HEK293 (cell line): ENCODE measurements around the gene CAB39L.

ENCODE experiments used
- CTCF ChIA-PET: fragments of 350-600 bp; formaldehyde crosslinking; extraction: SDS; loops from one replicate; lab custom pipeline; 2021; ENCODE audit warnings: antibody characterized with exemption; lab: Yijun Ruan, JAX
- POLR2A ChIA-PET: fragments of 300-600 bp; formaldehyde crosslinking; extraction: SDS; loops from one replicate; lab custom pipeline; 2020; ENCODE audit warnings: antibody characterized with exemption, inconsistent platforms; lab: Yijun Ruan, JAX
- H3K27ac ChIP-seq: fragments of 200-500 bp; sonication (Bioruptor generic); 2 replicates; pipeline ENCODE4 v1.5.1; 2014; ENCODE audit warnings: low read depth, low read length, control low read depth, inconsistent platforms; ENCODE audit errors: extremely low read depth
- H3K36me3 ChIP-seq, 2 experiments: fragments of 200-500 bp in 1 of 2; sonication (Bioruptor generic) in 1 of 2; 1 replicate in 1 of 2; 2 replicates in 1 of 2; pipeline ENCODE4 v1.5.1; 2014 to 2017; ENCODE audit warnings: inconsistent platforms in 2 of 2, low read length in 2 of 2; ENCODE audit not compliant: control insufficient read depth in 2 of 2, insufficient read depth in 1 of 2
- H3K4me1 ChIP-seq: fragments of 200-500 bp; sonication (Bioruptor generic); 2 replicates; pipeline ENCODE4 v1.5.1; 2014; ENCODE audit warnings: mild to moderate bottlenecking, low read length, inconsistent platforms; ENCODE audit not compliant: control insufficient read depth, insufficient read depth
- H3K4me3 ChIP-seq: 2 replicates; pipeline ENCODE4 v1.5.1; 2011; ENCODE audit warnings: low read depth, mild to moderate bottlenecking, control low read depth, low read length, moderate library complexity
- H3K9me3 ChIP-seq: fragments of 200-500 bp; sonication (Bioruptor generic); 2 replicates; pipeline ENCODE4 v1.5.1; 2014; ENCODE audit warnings: low read depth, low read length, inconsistent platforms; ENCODE audit not compliant: control insufficient read depth, insufficient read depth
- AEBP2 ChIP-seq: fragments of 450-650 bp; formaldehyde crosslinking; IDR thresholded peaks from 2 replicates; pipeline ENCODE4 v1.5.1; 2016; ENCODE audit warnings: missing biosample characterization, missing genetic modification characterization, borderline replicate concordance
- EGR2 ChIP-seq: fragments of 450-650 bp; formaldehyde crosslinking; IDR thresholded peaks from 2 replicates; pipeline ENCODE4 v1.5.1; 2016; ENCODE audit warnings: low read depth, missing biosample characterization, missing genetic modification characterization
- FEZF1 ChIP-seq: fragments of 450-650 bp; formaldehyde crosslinking; IDR thresholded peaks from 2 replicates; pipeline ENCODE4 v1.5.1; 2016; ENCODE audit warnings: missing biosample characterization, missing genetic modification characterization
- GLIS2 ChIP-seq: fragments of 450-650 bp; formaldehyde crosslinking; IDR thresholded peaks from 2 replicates; pipeline ENCODE4 v1.5.1; 2016; ENCODE audit warnings: missing biosample characterization, missing genetic modification characterization
- KLF16 ChIP-seq: fragments of 450-650 bp; formaldehyde crosslinking; IDR thresholded peaks from 2 replicates; pipeline ENCODE4 v1.5.1; 2017; ENCODE audit warnings: missing biosample characterization, missing genetic modification characterization
- REPIN1 ChIP-seq: fragments of 450-650 bp; formaldehyde crosslinking; IDR thresholded peaks from 2 replicates; pipeline ENCODE4 v1.5.1; 2017; ENCODE audit warnings: missing biosample characterization, missing genetic modification characterization, low read depth
- SP2 ChIP-seq: fragments of 450-650 bp; formaldehyde crosslinking; IDR thresholded peaks from 2 replicates; pipeline ENCODE4 v1.5.1; 2016; ENCODE audit warnings: missing biosample characterization, missing genetic modification characterization
- TSHZ1 ChIP-seq: fragments of 450-650 bp; formaldehyde crosslinking; IDR thresholded peaks from 2 replicates; pipeline ENCODE4 v1.5.1; 2016; ENCODE audit warnings: missing biosample characterization, missing genetic modification characterization, borderline replicate concordance
- ZNF140 ChIP-seq: fragments of 450-650 bp; formaldehyde crosslinking; IDR thresholded peaks from 2 replicates; pipeline ENCODE4 v1.5.1; 2016; ENCODE audit warnings: missing biosample characterization, missing genetic modification characterization
- ZNF2 ChIP-seq: fragments of 450-650 bp; formaldehyde crosslinking; IDR thresholded peaks from 2 replicates; pipeline ENCODE4 v1.5.1; 2016; ENCODE audit warnings: missing biosample characterization, missing genetic modification characterization
- ZNF214 ChIP-seq: fragments of 450-650 bp; formaldehyde crosslinking; IDR thresholded peaks from 2 replicates; pipeline ENCODE4 v1.5.1; 2017; ENCODE audit warnings: missing biosample characterization, mild to moderate bottlenecking, missing genetic modification characterization, borderline replicate concordance
- ZNF248 ChIP-seq: fragments of 450-650 bp; formaldehyde crosslinking; IDR thresholded peaks from 2 replicates; pipeline ENCODE4 v1.5.1; 2017; ENCODE audit warnings: missing biosample characterization, missing genetic modification characterization
- ZNF274 ChIP-seq, 2 experiments: fragments of 200-500 bp in 1 of 2; fragments of 450-650 bp in 1 of 2; sonication (Bioruptor generic) in 1 of 2; formaldehyde crosslinking in 1 of 2; IDR thresholded peaks; 2 replicates each; pipeline versions ENCODE4 v1.5.1 to v1.6.1; 2014 to 2016; ENCODE audit warnings: borderline replicate concordance in 1 of 2, inconsistent platforms in 1 of 2, low read length in 1 of 2, missing biosample characterization in 1 of 2, missing genetic modification characterization in 1 of 2
- ZNF549 ChIP-seq: fragments of 450-650 bp; IDR thresholded peaks from 2 replicates; pipeline ENCODE4 v1.5.1; 2018; ENCODE audit warnings: missing biosample characterization, missing genetic modification characterization, mild to moderate bottlenecking, inconsistent platforms, moderate library complexity
- ZNF658 ChIP-seq: fragments of 450-650 bp; formaldehyde crosslinking; IDR thresholded peaks from 2 replicates; pipeline ENCODE4; 2016; ENCODE audit warnings: missing biosample characterization, missing genetic modification characterization
- ZNF707 ChIP-seq: fragments of 450-650 bp; formaldehyde crosslinking; IDR thresholded peaks from 2 replicates; pipeline ENCODE4 v1.5.1; 2016; ENCODE audit warnings: missing biosample characterization, missing genetic modification characterization
- ZSCAN16 ChIP-seq: fragments of 450-650 bp; formaldehyde crosslinking; IDR thresholded peaks from 2 replicates; pipeline ENCODE4 v1.5.1; 2016; ENCODE audit warnings: missing biosample characterization, missing genetic modification characterization
- TF ChIP-seq, protein P1 (sequence below): fragments of 450-650 bp; formaldehyde crosslinking; IDR thresholded peaks from 2 replicates; pipeline ENCODE4; 2016; ENCODE audit warnings: missing biosample characterization, missing genetic modification characterization
- TF ChIP-seq, protein P2 (sequence below): fragments of 450-650 bp; formaldehyde crosslinking; IDR thresholded peaks from 2 replicates; pipeline ENCODE4 v1.5.1; 2017; ENCODE audit warnings: missing biosample characterization, missing genetic modification characterization
- TF ChIP-seq, protein P3 (sequence below): fragments of 450-650 bp; formaldehyde crosslinking; conservative IDR thresholded peaks from 2 replicates; pipeline ENCODE4 v1.5.1; 2016; ENCODE audit warnings: low read depth, missing biosample characterization, missing genetic modification characterization
- TF ChIP-seq, protein P4 (sequence below): fragments of 450-650 bp; formaldehyde crosslinking; IDR thresholded peaks from 2 replicates; pipeline ENCODE4 v1.5.0; 2017; ENCODE audit warnings: missing biosample characterization, missing genetic modification characterization, borderline replicate concordance

CAB39L gene

DNA sequence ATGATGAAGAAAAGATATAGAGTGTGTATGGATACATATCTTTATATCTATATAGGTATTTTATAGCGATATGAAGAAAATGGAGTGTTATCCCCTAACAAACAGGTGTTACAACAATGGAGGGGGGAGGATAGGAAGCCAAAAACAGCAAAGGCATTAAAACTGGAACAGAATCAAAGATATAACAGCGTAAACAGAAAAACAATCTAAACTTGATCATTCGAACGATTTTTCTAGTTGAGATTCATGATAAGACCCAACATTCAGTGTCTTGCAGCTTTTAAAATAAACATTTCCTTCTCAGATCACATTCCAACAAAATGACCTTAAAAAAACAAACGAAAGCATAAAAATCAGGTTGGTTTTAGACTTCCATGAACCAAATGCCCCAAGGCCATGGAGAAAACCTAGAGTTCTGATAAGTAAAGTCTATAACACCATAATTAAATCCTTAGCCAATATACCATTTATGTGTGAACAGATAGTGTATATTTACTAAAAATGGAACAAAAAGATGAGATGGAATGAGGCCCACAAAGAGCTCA is 55.7 kb downstream of the CAB39L start (continued):
- TF ChIP-seq, protein P1, sequence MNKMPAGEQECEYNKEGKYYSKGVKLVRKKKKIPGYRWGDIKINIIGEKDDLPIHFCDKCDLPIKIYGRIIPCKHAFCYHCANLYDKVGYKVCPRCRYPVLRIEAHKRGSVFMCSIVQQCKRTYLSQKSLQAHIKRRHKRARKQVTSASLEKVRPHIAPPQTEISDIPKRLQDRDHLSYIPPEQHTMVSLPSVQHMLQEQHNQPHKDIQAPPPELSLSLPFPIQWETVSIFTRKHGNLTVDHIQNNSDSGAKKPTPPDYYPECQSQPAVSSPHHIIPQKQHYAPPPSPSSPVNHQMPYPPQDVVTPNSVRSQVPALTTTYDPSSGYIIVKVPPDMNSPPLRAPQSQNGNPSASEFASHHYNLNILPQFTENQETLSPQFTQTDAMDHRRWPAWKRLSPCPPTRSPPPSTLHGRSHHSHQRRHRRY (tag by site-specific recombination): no peak
- no peak for TF ChIP-seq ZNF2 (tag by site-specific recombination)
- TF ChIP-seq, protein P2, sequence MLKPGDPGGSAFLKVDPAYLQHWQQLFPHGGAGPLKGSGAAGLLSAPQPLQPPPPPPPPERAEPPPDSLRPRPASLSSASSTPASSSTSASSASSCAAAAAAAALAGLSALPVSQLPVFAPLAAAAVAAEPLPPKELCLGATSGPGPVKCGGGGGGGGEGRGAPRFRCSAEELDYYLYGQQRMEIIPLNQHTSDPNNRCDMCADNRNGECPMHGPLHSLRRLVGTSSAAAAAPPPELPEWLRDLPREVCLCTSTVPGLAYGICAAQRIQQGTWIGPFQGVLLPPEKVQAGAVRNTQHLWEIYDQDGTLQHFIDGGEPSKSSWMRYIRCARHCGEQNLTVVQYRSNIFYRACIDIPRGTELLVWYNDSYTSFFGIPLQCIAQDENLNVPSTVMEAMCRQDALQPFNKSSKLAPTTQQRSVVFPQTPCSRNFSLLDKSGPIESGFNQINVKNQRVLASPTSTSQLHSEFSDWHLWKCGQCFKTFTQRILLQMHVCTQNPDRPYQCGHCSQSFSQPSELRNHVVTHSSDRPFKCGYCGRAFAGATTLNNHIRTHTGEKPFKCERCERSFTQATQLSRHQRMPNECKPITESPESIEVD (tag by site-specific recombination): 0 out of 2 replicates have a peak, but pooled peaks have one; percentile 13
- no peak for TF ChIP-seq ZNF214 (tag by site-specific recombination)
- TF ChIP-seq ZNF549 (tag by site-specific recombination): no peak
- TF ChIP-seq, protein P3, sequence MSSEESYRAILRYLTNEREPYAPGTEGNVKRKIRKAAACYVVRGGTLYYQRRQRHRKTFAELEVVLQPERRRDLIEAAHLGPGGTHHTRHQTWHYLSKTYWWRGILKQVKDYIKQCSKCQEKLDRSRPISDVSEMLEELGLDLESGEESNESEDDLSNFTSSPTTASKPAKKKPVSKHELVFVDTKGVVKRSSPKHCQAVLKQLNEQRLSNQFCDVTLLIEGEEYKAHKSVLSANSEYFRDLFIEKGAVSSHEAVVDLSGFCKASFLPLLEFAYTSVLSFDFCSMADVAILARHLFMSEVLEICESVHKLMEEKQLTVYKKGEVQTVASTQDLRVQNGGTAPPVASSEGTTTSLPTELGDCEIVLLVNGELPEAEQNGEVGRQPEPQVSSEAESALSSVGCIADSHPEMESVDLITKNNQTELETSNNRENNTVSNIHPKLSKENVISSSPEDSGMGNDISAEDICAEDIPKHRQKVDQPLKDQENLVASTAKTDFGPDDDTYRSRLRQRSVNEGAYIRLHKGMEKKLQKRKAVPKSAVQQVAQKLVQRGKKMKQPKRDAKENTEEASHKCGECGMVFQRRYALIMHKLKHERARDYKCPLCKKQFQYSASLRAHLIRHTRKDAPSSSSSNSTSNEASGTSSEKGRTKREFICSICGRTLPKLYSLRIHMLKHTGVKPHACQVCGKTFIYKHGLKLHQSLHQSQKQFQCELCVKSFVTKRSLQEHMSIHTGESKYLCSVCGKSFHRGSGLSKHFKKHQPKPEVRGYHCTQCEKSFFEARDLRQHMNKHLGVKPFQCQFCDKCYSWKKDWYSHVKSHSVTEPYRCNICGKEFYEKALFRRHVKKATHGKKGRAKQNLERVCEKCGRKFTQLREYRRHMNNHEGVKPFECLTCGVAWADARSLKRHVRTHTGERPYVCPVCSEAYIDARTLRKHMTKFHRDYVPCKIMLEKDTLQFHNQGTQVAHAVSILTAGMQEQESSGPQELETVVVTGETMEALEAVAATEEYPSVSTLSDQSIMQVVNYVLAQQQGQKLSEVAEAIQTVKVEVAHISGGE: no peak
- TF ChIP-seq ZNF140 (tag by site-specific recombination): no peak
- TF ChIP-seq ZNF248: no peak
- TF ChIP-seq FEZF1 (tag by site-specific recombination): peak; percentile 32
- no peak for TF ChIP-seq SP2
- TF ChIP-seq AEBP2: no peak

GRCh38 chr13:49386664-49387063 is 57.2 kb downstream of the CAB39L start:
- H3K36me3 ChIP-seq: no peaks in the 10 kb centered on the region
- peaks cover 4% of the 10 kb centered on the region; the same call in 1 of the 2 replicates for H3K4me1 ChIP-seq
- no peak overlapping the region for H3K4me3 ChIP-seq
- ChIA-PET CTCF (no interaction called here), POLR2A (no interaction called here)
- no peaks in the 10 kb centered on the region for H3K9me3 ChIP-seq
- no peak overlapping the region for H3K27ac ChIP-seq
- TF ChIP-seq, protein P4, sequence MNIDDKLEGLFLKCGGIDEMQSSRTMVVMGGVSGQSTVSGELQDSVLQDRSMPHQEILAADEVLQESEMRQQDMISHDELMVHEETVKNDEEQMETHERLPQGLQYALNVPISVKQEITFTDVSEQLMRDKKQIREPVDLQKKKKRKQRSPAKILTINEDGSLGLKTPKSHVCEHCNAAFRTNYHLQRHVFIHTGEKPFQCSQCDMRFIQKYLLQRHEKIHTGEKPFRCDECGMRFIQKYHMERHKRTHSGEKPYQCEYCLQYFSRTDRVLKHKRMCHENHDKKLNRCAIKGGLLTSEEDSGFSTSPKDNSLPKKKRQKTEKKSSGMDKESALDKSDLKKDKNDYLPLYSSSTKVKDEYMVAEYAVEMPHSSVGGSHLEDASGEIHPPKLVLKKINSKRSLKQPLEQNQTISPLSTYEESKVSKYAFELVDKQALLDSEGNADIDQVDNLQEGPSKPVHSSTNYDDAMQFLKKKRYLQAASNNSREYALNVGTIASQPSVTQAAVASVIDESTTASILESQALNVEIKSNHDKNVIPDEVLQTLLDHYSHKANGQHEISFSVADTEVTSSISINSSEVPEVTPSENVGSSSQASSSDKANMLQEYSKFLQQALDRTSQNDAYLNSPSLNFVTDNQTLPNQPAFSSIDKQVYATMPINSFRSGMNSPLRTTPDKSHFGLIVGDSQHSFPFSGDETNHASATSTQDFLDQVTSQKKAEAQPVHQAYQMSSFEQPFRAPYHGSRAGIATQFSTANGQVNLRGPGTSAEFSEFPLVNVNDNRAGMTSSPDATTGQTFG (tag by site-specific recombination): no peak
- no peak for TF ChIP-seq ZSCAN16
- TF ChIP-seq KLF16 (tag by site-specific recombination): no peak
- TF ChIP-seq ZNF274 (IDR thresholded peaks at IDR 0.05; ENCODE audit: low read length): no peak
- TF ChIP-seq ZNF274 (tag by site-specific recombination; IDR thresholded peaks at IDR 0.05; ENCODE audit: borderline replicate concordance): no peak
- no peak; the same call in 1 of the 2 replicates for TF ChIP-seq EGR2 (tag by site-specific recombination)
- no peak for TF ChIP-seq ZNF658
- TF ChIP-seq TSHZ1 (tag by site-specific recombination): no peak
- no peak for TF ChIP-seq GLIS2
- no peak for TF ChIP-seq REPIN1
- TF ChIP-seq ZNF707 (tag by site-specific recombination): no peak
